ENCODE data around the gene RHCG. TPM values are rescaled to one million over a fixed set of nuclear protein-coding genes. Genes with fewer than 3 reads are reported as not detected.

Gene RHCG
- total RNA-seq, 2 donors from 2014 or later, result not detected

DNA sequence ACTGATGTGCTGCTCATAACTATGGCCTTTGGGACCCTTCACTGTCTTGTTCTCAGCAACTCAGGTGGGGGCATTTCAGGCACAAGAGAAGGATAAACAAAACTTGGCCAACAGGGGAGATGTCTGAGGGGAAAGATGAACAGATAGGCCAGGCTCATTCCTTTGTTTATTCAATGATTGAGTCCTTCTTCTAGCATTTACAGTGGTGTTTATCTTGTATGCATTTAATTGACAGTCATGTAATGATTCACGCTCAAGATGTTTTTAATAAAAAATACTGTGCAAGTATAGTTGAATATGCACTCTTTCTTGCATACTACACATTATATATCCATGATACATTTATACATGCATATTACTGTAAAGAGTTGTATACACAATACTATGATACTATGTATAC, 44.5 kb downstream of the RHCG start:
- DNase-seq (ENCODE audit: low spot score), result no peak
- intact Hi-C loops (cut with DNase I), result no loop called here

DNA sequence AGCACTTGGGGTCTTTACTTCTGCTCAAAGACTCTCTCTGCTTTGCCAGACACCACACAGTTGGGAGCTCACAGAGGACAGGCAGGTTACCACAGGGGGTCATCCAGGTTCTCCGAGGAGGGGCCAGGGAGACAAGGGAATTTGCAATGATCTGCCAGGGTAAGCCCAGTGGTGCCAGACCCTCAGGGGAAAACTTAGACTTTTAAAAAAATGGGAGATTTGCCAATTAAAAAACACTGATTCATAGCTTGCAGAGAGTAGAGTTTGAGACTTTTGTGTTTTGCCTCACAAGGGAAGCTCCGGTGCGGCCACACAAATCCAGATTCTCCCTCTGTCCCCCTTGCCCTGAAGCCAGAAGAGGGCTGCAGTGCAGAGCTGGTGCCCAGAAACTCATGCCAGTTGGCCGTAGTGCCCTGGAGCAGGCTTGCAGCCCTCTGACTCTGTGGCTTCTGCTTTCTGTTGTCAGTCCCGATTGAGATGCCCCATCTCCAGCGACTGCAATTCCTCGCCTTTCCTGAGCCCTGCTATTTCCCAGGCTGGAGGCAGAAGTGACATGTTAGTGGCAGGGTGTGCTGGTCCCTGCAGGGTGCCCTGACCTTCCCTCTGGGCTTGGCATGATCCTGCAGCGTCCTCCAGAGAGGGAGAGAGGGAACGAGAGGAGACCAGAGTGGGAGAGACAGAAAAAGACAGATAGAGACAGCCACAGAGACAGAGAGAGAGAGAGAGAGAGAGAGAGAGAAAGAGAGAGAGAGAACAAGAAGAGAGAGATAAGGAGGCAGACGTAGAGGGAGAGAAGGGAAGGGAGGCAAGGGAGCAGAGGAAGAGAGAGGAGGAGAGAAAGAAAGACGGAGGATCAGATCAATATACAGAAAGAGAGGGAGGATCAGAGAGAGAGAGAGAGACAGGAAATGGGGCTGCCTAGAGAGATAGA, 46.0 kb downstream of the RHCG start:
- intact Hi-C loops (cut with DNase I), result no loop called here
- DNase-seq (ENCODE audit: low spot score), result peak; percentile 54

DNA sequence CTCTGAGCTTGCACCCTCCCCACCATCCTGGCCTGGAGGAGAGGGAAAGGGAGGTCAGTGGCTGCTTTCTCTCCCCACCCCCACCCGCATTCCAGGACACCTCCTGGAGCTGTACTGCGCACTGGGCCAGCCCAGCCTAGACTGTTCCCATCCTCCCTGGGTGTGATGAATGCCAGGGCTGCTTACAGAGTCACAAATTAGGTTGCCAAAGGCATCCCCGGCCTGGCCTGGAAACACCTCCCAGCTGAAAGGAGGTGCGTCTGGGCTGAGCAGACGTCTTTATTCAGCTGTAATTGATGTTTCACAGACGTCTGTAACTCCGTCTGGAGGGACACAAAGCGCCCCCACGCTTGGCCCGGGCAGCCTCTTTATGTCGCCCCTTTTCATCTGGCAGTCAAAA, 47.6 kb downstream of the RHCG start:
- intact Hi-C loops (cut with DNase I), result no loop called here
- DNase-seq (ENCODE audit: low spot score), result peak; percentile 68

DNA sequence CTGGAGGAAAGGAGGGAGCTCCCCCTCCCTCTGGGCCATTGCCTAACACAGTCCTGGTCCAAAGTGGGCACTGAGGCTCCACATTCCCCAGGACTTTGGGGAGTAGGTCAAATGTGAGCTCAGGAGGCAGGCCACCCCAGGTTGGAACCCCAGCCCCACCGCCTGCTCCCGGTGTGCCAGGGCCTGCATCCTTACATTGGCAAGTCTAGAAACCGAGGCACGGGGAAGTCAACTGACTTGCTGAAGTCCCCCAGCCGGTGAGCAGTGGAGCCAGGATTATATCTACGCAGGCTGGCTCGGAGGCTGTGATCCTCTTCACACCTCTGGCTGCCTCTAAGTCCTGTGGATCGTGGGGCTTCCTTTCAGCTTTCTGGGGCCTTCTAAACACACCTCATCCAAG, 48.7 kb downstream of the RHCG start:
- peak; percentile 61 for DNase-seq (ENCODE audit: low spot score)
- intact Hi-C loops (cut with DNase I), result no loop called here

DNA sequence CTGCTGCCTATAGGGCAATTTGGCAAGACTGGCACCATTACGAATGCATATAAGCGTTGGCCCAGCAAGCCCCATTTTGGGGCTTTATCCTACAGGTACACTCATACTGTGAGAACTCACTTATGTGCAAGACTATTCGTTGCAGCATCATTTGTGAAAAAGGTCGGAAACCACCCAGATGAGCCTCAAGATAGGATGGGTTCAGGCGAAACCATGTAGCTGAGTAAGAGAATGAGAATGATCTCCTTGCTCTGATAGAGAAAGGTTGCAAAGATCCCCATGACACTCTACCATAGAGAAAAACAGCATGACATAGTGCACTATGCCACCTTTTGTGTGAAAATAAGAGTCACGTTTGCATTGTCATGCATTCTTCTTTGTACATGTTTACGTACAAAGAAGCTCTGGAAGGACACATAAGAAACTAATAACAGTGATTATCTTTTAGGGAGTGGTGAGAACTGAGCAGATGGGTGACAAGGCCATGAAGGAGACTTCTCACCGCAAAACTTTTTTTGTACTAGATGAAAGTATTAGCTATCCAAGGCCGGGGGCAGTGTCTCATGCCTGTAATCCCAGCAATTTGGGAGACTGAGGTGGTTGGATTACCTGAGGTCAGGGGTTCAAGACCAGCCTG, 50.0 kb downstream of the RHCG start:
- no peak for DNase-seq (ENCODE audit: low spot score)
- intact Hi-C loops (cut with DNase I), result no loop called here

DNA sequence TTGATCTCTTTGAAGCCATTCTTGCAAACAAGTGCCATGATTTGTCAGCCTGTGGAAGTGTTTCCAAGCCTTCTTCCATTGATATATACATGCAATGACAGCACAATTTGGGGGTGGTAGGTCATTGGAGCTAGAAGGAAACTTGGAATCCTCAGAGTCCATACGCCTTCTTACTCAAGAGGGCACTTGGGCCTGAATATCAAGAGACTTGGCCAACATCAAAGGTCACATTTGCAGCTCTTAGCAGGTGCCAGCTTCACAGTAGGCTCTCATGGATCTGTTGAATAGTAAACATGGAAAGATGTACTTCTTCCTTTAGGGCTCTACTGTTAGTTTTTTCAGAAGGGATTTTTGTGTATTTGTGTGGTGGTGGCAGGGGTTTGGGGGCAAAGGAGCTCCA, 50.9 kb downstream of the RHCG start:
- intact Hi-C loops (cut with DNase I), result no loop called here
- no peak for DNase-seq (ENCODE audit: low spot score)

DNA sequence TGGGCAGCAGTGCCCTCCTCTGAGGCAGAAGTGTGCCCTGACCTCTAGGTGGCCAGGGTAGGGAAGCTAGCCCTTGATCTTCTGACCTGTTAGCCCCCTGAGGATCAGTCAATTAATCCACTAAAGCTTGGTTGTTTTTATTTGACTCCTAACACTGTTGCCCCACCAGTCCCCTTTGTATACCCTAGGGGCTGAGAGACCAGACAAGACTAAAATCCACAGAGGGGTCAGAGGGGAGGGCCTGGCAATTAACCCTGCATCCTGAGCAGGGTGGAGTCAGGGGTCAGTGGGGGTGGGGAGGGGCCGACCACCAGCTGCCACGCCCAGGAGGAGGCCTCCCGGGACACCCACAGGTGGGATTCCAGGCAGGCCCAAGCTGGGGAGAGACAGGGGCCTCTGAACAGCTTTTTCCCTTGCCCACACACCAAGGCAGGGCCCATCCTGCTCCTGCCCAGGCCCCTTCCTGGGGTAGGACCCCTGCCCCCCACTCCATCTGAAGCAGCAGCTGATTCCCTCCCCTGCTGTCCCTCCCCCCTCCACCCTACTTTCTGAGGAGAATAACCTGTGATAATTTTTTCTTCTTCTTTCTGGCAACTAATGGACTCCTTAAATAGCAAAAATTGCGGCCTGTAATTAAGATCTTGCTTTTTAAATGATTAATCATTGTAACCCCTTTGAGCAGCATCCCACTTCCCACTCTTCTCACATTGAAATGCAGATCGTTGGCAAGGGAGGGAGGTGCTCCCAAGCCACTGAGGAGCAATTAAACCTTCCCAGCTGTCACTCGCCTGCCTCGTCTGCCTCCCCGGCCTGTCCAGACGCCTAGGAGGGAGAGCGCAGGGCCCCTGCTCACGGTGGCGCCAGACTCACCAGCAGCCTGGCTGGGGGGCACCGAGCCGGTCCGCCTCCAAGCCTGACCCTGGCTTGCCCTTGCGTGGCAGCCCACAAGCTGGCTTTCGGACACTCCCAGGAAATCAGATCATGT, 51.9 kb downstream of the RHCG start:
- DNase-seq (ENCODE audit: low spot score), result peak; percentile 45
- intact Hi-C loops (cut with DNase I), result no loop called here

DNA sequence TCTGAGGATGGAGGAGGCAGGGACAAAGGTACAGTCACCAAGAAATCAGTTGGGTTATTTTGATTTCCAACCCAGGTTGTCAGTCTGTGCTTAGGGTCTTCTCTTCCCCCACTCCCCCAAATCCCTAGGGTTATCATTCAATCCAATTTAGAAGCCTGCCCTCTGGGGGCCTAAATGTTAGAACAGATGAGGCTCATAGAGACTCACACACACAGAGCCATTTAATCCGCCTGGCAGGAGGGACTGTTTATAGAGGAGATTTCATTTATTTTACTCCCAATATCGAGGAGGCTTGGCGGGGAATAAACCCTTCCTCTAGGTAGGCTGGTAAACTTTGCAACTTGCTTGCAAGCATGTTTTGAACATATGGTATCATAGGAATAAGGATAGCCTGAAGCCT, 52.8 kb downstream of the RHCG start:
- intact Hi-C loops (cut with DNase I), result no loop called here

DNA sequence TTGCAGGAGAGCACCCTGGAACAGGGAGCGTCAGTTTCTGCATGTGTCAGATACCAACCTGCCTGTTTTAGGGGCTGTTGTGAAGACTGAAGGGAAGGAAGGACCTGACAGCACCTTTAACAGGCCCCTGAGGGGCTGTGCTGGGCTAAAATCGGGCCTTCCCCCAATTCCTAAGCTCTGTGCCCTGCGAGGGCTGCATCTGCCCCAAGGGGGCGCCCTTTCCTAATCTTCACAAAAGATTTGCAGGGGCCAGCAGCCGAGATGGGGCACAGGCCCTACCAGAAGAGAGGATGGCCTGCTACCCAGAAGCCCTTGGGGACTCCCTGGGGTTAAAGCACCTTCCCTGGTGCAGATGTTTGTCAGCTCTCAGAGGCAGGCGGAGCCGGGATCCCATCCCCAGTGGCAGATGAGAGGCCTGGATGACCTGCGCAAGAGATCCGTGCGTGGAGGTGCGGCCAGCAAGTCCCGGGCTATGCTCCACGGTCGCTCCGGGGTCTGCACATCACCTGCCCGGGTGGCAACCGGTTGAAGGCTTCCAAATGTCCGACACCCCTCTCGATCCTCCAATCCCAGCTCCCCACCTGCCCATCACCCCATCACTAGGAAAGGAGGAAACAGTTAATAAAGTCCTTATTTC, 53.6 kb downstream of the RHCG start:
- DNase-seq (ENCODE audit: low spot score), result peak; percentile 81
- intact Hi-C loops (cut with DNase I), result no loop called here

More for the DNA sequence above, 52.8 kb downstream of the RHCG start:
- no peak for DNase-seq (ENCODE audit: low spot score)

DNA sequence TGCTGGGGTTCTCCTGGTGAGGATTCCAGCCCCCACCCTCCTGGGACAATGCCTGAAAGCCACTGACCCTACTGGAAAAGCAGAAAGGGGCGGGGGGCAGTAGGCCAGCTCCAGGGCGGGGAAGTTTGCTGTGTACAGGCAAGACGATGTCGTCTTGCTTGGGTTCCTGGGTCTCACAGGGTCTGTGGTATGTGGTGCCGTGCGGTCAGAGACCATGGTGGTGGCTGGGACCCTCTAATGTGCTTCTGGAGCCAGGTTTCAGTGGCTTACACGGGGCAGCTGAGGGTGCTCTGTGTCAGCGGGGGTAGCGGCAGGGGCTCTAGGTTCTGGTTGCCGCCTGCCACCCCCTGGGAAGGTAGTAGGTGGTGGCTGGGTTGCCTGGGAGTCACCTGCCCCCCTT, 54.2 kb downstream of the RHCG start:
- intact Hi-C loops (cut with DNase I), result no loop called here
- DNase-seq (ENCODE audit: low spot score), result no peak

DNA sequence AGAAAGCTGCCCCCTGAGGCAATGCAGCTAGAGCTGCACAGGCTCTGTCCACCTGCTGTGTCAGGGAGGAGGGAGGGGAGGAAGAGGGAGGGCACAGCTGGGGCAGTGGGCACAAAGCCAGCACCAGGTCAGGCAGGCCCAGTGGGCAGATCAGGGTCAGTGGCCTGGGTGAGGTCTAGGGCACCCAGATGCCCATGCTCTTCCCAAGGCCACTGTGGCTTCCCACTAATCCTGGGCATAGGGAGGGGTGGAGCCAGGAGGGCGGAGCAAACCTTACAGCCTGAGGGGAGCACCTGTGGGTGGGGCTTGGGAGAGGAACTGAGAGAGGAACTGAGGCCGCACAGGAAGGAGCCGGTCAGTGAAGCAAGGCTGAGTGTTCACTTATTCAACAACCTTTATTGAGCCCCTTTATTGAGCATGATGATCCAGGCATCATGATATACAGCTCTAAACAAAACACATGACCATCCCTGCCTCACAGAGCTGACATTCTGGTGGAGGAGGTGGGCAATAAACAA, 55.0 kb downstream of the RHCG start:
- intact Hi-C loops (cut with DNase I), result no loop called here
- DNase-seq (ENCODE audit: low spot score), result no peak

DNA sequence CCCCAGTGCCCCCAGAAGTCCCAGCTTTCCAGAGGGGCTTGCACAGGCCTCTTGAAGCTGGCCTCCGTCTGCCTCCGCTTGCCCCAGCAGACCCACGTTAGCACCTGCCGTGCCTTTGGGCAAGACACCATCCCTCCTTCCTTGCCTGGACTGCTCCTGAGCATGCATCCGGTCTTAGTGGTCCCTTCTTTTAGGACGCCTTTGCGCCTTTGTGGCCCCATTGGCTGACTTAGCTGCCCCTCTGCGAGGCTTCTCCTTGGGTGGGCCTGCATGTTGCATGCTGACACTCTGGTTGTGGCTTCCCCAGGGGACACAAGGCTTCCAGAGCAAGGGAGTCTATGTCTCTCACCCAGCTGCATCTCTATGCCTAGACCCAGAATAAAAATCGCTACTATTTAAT, 56.6 kb downstream of the RHCG start:
- no peak for DNase-seq (ENCODE audit: low spot score)
- intact Hi-C loops (cut with DNase I), result no loop called here

DNA sequence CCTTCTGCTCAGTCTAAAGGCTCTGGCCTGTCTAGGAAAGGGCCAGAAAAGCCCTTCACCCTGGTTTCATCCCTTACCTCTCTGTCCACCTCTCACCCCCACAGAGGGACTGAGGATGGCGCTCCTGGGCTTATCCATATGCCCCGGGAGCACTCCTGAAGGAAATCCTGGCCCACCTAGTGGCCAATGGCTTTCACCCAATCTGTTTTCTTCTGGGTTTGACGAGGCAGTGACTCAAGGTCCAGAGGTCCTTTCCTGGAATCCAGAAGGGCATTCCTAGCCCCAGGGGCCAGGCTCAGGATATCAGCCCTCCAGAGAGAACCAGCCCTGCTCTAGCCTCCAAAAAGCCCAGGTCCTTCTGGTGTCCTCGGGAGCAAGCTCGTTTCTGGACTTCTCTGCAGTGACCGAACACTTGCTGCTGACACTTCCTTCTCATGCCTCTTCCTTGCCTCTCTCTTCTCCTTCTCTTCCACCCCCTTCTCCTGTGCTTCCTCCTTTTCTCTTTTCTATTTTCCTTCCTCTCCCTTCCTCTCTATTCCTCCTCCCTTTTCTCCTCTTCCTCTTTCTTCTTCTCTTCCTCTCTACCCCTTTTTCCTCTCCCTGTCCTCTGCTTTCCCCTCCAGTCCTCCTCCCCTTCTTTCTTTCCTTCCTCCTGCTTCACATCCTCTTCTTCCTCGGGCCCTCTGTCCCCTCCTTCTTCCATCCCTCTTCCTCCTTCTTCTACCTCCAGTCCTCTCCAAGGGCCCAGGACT, 59.6 kb downstream of the RHCG start:
- DNase-seq (ENCODE audit: low spot score), result no peak
- intact Hi-C loops (cut with DNase I), result no loop called here

DNA sequence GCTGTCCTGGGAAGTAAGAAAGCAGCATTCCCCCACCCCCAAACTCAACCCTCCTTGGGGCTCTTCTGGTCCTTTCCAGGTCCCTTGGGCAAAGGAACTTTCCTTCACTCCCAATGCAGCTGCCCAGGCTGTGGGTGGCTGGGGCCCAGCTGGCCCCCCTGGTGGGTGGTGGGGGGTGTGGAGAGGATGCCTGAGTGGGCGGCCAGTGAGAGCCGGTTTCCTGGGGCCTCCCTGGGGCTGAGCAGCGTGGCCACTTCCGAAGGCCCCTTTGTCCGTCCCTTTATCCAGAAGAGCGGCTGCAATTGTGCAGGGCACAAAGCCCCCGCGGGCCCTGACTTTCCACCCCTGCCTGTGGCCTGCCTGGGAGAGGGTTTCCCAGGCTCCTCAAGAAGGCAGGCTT, 61.0 kb downstream of the RHCG start:
- DNase-seq (ENCODE audit: low spot score), result no peak
- intact Hi-C loops (cut with DNase I), result no loop called here

DNA sequence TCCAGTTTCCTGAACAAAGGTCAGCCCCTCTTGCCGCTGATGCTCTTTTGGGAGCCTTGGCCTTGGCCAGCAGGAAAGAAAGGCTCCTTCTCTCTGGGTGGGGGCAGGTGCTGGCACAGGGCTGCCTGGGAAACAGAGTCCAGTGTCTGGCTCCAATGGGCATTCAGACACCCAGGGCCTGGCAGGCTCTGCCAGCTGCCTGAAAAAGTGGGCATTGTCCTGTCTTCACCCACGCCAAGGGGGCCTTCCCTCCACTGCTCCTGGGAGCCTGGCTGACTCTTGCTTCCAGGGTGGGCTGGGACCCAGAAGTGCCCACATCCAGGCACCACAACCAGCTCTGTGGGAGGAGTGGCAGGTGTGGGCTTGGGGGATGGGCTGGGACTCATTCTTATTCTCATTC, 62.7 kb downstream of the RHCG start:
- DNase-seq (ENCODE audit: low spot score), result no peak
- intact Hi-C loops (cut with DNase I), result no loop called here

DNA sequence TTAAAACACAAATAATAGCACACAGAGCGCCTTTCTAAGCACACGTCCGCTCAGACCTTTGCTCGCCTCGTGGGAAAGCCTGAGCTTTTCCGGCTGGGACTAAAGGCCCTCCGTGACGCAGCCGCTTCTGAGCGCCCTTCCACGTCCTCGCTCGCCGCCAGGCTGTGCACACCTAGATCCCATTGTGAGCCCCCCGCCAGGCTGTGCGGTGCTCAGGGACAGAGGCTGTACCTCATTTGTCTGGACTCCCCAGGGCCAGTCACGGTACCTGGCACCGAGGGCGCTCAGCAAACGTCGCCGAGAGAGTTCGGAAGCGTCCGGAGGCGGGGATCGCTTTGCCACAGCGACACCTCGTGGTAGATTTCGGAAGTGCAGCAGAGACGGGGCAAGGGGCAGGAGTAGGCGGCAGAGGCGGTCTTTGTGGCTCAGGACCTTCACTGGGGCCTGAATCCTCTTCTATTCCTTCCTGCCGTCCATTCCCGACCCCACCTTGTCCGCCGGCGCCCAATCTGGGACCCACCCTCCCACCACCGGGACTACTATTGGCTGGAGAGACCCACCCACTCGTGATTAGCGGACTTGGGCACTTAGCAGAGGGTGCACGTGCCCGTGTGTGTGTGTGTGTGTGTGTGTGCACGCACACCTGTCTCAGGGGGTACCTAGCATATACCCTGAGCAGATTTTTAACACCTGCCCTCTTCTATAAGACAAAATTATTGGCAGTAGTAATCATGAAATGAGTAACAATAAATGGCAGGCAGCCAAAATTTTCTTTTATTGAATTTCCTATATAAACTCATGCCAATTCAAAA, 65.6 kb downstream of the RHCG start:
- peak; percentile 96 for DNase-seq (ENCODE audit: low spot score)
- intact Hi-C loops (cut with DNase I), result loop anchor here in 1 of 2 donors (2.0 kb wide), 1 partner anchor 72 kb away; no protein-coding TSS in a partner anchor

DNA sequence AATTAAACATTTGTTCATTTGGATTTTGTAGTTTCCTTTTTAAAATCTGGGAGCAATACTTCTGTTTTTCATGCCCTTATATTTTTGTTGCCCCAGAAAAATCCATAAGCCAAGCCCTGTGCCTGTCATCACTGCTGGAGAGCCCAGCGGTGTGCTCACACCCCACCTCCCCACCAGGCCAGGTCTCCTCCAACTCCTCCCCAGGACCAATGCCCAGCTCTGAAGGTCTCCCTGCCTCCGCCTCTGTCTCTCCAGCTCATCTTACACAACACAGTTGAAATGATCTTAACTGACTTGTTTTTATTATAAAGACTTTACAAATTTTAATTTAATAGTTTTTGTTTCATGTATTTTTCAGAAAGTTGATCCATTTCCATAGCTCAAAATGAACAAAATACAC, 66.4 kb downstream of the RHCG start:
- intact Hi-C loops (cut with DNase I), result loop anchor here (2.0 to 5.0 kb wide), 2 partner anchors 71 to 73 kb away; no protein-coding TSS in a partner anchor
- DNase-seq (ENCODE audit: low spot score), result no peak

Measured in posterior vena cava (tissue), 2 donors.